OCI-M2 (cell line): ENCODE results near the gene GRM2.
"Not testable (repeated sequence)": the region's sequence is repeated elsewhere in the genome, so short reads cannot be mapped to it uniquely, and the experiment has no call there.

ENCODE experiments used
- DNase-seq: peaks from one replicate; lab custom pipeline; 2025; ENCODE audit not compliant: unreplicated experiment; lab: John Stamatoyannopoulos, UW

Gene GRM2

DNA sequence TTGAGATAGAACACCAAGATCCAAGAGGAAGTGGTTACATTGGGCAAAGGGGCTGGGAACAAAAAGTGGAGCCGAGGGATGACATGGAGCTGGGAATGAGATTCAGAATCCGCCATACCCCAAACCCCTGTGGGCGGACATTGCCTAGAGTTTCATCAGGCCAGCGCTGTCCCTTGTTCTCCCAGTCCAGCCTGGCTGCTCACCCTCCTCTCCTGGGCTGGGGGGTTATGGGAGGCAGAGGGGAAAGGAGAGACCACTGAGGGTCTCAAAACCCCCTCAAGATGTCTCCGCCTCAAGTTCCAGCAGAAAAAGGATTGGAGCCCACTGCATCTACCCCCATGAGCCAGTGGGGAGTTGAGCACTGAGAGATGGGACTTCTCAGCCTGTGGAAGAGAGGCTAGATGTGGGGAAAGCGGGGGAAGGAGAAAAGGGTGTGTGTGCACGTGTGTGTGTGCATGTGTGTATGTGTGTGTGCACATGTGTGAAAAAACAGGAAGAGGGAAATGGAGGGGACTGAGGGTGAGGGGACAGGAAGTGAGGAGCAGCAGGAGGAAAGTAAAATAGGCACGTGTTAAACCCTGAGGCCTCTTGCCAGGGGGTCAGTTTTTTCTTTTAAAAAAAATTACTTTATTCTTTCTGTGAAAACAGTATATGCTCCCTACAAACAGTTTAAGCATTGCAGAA lies 14.3 kb downstream of the GRM2 start:
- no peak for DNase-seq

DNA sequence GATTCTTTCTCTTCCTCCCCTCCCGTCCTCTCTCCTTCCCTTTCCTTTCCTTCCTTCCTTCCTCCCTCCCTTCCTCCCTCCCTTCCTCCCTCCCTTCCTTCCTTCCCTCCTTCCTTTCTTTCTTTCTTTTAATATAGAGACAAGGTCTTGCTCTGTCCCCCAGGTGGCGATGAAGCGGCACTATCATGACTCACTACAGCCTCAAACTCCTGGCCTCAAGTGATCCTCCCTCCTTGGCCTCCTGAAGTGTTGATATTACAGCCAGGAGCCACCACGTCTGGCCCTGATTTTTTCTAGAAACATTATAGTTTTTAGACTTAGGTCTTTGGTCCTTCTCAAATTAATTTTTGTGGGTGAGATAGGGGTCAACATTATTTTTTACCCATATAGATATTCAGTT lies 15.5 kb downstream of the GRM2 start:
- no peak for DNase-seq

DNA sequence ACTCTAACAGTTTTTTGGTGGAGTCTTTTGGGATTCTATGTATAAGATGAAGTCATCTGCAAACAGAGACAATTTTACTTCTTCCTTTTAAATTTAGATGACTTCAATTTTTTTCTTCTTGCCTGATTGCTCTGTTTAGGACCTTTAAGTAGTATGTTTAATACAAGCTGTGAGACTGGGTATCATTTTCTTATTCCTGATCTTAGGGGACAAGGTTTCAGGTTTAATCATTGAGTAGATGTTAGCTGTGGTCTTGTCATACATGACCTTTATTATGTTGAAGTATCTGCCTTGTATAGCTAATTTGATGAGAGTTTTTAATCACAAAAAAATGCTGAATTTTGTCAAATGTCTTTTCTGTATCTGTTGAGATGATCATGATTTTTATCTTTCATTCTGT lies 20.6 kb downstream of the GRM2 start:
- DNase-seq: no peak

DNA sequence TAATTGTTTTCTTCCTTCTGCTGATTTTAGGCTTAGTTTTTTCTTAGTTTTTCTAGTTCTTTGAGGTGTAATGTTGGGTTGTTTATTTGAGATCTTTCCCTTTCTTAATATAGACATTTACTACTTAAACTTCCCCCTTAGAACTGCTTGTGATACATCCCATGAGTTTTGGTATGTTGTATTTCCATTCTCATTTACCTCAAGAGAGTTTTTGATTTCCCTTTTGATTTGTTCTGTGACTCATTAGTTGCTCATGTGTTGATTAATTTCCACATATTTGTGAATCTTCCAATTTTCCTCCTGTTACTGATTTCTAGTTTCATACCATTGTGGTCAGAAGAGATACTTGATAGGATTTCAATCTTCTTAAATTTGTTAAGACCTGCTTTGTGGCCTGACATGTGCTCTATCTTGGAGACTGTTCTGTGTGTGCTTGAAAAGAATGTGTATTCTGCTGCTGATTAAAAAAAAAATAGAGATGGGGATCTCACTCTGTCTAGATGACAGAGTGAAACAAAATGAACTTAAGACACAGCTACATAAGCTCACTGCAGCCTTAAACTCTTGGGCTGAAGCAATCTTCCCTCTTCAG lies 22.3 kb downstream of the GRM2 start:
- no peak for DNase-seq

DNA sequence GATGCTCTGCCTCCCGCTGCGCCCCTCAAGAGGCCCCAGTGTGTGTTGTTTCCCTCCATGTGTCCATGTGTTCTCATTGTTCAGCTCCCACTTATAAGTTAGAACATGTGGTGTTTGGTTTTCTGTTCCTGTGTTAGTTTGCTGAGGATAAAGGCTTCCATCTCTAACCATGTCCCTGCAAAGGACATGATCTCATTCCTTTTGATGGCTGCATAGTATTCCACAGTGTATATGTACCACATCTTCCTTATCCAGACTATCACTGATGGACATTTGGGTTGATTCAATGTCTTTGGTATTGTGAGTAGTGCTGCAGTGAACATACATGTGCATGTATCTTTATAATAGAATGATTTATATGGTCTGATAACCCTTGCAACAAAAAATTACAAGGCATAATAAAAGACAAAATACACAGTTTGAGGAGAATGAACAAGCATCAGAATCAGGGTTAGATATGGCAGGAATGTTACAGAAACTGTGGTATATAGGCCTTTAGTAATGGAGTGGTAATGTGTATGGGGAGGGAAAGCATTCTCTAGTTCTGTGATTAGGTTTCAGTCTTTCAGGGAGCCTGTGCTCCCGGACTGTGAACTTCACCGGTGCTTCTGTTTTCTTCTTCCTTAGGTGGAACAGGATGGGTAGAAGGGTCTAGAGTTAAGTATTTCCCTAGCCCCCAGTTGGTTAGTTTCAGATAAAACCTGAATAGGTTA lies 27.1 kb downstream of the GRM2 start:
- DNase-seq: no peak

DNA sequence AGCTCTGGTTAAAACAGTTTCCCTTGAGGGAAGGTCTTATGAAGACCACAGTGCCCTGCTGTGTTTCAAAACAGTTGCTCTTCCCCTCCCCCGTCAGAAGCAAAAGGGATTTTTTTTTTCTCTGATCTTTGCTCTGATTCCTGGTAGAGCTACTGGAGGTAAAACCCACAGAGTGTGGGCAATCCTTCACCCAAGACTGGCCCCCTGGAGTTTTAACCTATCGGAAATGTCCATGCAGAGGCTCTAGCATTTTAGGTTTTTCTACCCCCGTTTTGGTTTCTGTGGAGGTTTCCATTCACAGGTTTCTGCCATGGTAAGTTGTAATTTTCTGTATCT lies 27.7 kb downstream of the GRM2 start:
- DNase-seq: no peak

DNA sequence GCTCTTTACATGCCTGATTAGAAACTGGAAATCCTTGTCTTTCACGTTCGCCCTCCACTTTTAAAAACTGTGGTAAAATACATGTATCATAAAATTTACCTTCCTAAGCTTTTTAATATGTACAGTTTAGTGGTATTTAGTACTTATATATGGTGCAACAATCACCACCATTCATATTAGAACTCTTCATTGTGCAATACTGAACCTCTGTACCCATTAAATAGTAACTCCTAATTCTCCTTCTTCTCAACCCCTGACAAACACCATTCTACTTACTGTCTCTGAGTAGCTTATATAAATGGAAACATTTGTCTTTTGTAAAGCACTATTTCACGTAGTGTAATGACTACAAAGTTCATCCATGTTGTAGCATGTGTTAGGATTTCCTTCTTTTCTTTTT lies 28.2 kb downstream of the GRM2 start:
- DNase-seq: no peak

DNA sequence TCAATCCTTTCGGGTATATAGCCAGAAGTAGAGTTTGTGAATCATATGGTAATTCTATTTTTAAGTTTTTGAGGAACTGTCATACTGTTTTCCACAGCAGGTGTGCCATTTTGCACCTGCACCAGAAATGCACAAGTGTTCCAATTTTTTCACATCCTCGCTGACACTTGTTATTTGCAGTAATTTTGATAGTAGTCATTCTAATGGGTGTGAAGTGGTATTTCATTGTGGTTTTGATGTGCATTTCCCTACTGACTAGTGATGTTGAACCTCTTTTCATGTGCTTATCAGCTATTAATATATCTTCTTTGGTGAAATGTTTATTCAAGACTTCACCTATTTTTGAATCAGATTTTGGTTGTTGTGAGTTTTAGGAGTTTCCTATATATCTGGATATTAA lies 29.1 kb downstream of the GRM2 start:
- no peak for DNase-seq

DNA sequence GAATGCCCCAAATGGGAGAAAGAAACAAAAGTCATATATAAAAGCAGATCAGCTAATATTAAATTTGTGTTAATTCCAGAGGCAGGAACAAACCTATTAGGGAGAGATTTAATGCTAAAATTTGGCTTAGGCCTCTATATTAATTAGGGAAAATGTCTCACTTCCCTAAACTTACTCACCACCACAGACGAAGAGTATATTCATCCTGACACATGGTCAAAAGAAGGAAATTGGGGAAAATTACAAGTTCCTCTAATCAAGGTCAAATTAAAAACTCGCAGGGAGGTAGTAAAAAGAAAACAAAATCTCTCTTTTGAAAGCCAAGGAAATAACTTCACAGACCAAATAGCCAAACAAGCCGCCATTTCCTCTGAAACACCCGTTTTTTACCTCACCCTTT lies 32.2 kb downstream of the GRM2 start:
- no peak for DNase-seq

DNA sequence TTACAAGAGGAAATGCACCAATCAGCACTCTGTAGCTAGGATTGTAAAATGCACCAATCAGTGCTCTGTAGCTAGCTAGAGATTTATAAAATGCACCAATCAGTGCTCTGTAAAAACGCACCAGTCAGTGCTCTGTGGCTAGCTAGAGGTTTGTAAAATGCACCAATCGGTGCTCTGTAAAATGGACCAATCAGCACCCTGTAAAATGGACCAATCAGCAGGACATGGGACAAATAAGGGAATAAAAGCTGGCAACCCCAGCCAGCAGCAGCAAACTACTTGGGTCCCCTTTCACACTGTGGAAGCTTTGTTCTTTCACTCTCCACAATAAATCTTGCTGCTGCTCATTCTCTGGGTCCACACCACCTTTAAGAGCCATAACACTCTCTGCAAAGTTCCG lies 35.5 kb downstream of the GRM2 start:
- not testable (repeated sequence) for DNase-seq

DNA sequence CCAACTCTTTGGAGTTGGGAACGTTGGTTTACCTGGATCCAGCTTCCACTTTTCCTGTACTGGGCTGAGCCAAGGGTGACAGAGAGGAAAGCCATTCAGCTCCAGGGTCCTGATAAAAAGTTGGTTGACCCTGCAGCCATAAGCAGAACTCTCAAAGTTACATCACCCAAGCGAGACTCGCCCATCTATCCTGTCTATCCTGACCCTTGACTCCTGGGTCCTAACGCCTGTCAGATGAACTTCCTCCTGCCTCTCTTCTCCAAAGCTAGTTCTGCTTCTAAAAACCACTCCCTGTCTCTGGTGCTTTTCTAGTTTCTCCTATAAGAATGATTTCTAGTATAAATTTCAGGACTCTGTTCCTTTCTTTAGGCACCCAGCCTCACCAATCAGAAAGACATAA lies 36.1 kb downstream of the GRM2 start:
- not testable (repeated sequence) for DNase-seq

DNA sequence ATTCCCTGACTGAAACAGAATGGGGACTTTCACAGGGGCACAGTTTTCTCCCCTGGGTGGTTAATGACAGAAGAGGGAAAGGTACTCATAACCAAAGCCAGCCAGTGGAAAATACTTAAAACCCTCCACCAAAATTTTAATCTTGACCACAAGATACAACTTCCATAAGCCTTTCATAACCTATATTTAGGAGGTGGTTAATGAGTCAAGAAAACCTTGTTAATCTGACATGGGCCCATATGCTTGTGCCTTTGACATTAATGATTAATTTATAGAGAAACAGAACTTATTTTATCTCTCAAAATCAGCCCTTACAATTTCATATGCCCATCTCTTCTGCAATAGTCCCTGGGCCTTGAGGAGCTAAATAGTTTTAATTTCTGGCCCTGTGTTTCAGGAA lies 41.0 kb downstream of the GRM2 start:
- no peak for DNase-seq

DNA sequence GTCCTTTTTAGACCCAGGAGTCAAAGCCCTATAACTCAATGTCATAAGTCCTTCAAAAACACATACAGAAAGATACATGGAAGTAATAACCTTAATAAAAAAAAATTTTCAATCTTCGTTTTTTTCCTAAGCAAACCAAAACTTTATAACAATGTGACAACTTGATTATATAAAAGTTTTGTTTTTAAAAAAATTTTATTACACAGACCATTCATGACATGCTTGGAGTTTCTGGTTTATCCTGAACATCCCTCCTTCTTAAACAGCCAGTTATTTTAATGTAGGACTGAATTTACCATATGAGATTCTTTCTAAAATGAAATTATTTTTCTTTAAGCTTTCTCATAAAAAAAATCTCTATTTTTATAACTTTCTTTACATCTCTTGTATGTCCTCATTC lies 41.5 kb downstream of the GRM2 start:
- DNase-seq: no peak

DNA sequence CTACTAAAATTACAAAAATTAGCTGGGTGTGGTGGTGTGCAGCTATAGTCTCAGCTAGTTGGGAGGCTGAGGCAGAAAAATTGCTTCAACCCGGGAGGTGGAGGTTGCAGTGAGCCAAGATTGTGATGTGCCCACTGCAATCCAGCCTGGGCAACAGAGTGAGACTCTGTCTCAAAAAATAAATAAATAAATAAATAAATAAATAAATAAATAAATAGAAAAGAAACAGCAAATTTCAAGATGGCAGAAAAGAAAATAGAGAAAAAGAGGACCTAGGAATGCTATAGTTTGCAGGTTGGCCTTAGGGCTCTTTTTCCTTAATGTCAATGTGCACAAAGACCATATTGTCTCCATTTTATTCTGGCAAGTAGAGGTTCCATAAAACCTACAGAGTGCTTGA lies 44.0 kb downstream of the GRM2 start:
- DNase-seq: no peak

DNA sequence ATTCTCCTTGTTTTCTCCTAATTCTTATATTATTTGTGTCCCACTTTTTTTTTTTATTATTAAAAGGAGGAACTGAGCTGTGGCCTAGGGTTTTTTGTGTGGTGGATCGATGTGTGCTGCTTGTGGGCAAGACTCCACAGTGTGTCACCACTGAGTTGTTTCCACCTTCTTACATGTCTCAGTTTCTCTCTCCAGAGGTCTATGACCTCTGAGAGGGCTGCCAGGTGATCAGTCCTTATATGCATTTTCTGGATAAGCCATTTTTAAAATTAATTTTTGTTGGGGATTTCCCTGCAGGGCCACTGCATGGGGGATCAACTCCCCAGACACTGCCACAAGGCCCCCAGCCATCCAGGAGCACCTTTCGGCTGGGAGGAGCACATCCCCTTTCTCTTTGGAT lies 44.4 kb downstream of the GRM2 start:
- no peak for DNase-seq

DNA sequence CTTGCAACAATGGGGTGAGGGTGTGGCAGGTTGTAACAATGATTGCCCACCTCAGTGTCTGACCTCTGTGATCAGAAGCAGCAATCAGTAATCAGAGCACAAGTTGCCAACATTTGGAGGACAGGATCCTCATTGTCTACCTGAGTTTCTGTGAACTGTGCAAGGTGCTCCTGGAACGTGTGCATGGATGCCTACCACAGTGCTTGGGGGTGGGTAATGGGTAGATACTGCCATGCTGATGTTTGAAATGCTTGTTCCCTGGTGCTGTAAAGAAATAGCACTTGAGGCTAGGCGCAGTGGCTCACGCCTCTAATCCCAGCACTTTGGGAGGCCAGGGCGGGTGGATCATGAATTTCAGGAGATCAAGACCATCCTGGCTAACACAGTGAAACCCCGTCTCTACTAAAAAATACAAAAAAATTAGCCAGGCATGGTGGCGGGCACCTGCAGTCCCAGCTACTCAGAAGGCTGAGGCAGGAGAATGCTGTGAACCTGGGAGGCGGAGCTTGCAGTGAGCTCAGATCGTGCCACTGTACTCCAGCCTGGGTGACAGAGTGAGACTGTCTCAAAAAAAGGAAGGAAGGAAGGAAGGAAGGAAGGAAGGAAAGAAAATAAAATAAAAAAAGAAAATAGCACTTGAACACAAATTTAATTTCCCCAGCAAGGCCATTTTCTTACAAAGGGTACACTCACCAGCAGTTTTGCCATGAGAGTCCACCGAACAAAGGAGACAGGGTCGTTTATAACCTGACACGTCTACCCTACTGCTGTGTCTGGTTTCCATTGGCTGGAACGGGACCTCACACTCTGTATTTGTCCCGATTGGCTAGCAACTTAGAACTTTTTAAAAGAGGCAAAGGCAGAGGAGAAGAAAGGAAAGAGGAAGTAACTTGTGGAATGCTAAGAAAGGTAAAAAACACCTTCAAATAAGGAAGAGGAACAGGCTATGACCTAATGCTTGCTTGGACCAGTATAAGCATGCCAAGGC lies 47.2 kb downstream of the GRM2 start:
- not testable (repeated sequence) for DNase-seq

DNA sequence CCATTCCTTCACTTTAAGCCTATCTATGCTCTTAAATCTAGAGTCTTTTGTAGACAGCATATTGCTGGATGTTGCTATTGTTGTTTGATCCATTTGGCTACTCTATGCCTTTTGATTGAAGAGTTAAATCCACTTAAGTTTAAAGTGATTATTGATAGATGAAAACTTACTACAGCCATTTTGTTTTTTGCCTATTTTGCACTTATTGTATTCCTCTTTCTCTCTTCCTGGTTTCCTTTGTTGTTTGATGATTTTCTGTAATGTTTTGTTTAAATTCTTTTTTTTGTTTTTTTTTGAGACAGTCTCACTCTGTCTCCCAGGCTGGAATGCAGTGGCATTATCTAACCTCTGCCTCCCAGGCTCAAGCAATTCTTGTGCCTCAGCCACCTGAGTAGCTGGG lies 52.3 kb downstream of the GRM2 start:
- DNase-seq: no peak
